Liver (tissue), 9 donors: ENCODE measurements around the gene ZCCHC4. TPM values are rescaled to one million over a fixed set of nuclear protein-coding genes. Genes with fewer than 3 reads are reported as not detected.

Experiments
- DNase-seq: peaks from one replicate; pipeline ENCODE4 v3.0.0-alpha.2; 2017; ENCODE audit warnings: low spot score
- H3K27ac ChIP-seq, 2 donors: one replicate each; pipeline ENCODE4 v1.7.0; 2013; ENCODE audit warnings: inconsistent platforms in 2 of 2, low read length in 2 of 2, control low read depth in 1 of 2, low read depth in 1 of 2, mild to moderate bottlenecking in 1 of 2
- H3K27me3 ChIP-seq, 4 donors: one replicate each; pipeline versions ENCODE4 v1.6.1 to v1.7.0; 2013; ENCODE audit warnings: low read length in 3 of 4, inconsistent platforms in 1 of 4, mild to moderate bottlenecking in 1 of 4, moderate library complexity in 1 of 4; ENCODE audit not compliant: control insufficient read depth in 4 of 4, insufficient read depth in 4 of 4
- H3K36me3 ChIP-seq, 4 donors: one replicate each; pipeline versions ENCODE4 v1.6.1 to v1.7.0; 2013; ENCODE audit warnings: low read length in 3 of 4, mild to moderate bottlenecking in 3 of 4, low read depth in 1 of 4, moderate library complexity in 1 of 4; ENCODE audit not compliant: control insufficient read depth in 4 of 4, insufficient read depth in 3 of 4
- H3K4me1 ChIP-seq, 4 donors: one replicate each; pipeline versions ENCODE4 v1.6.1 to v1.7.0; 2013; ENCODE audit warnings: low read length in 3 of 4, mild to moderate bottlenecking in 3 of 4, moderate library complexity in 1 of 4; ENCODE audit not compliant: control insufficient read depth in 4 of 4, insufficient read depth in 4 of 4
- H3K4me3 ChIP-seq, 3 donors: one replicate each; pipeline versions ENCODE4 v1.6.1 to v1.7.0; 2013; ENCODE audit warnings: low read length in 3 of 3, control low read depth in 1 of 3, low read depth in 1 of 3, mild to moderate bottlenecking in 1 of 3
- H3K9ac ChIP-seq, 2 donors: one replicate each; pipeline ENCODE4 v1.7.0; 2013; ENCODE audit warnings: low read length in 2 of 2, mild to moderate bottlenecking in 2 of 2, moderate library complexity in 2 of 2, control low read depth in 1 of 2, low read depth in 1 of 2
- H3K9me3 ChIP-seq, 4 donors: one replicate each; pipeline versions ENCODE4 v1.6.1 to v1.7.0; 2013; ENCODE audit warnings: low read length in 3 of 4; ENCODE audit not compliant: control insufficient read depth in 4 of 4
- ATF3 ChIP-seq: IDR thresholded peaks from 2 replicates; pipeline ENCODE4 v1.6.1; 2016; ENCODE audit warnings: antibody characterized with exemption
- CTCF ChIP-seq: fragments of 150-350 bp; IDR thresholded peaks from 2 replicates; pipeline ENCODE4 v1.5.1; 2017; ENCODE audit warnings: improper control_type of control experiment, low read depth, low read length; ENCODE audit not compliant: missing input control
- EGR1 ChIP-seq, 2 donors: IDR thresholded peaks; 2 replicates each; pipeline ENCODE4 v1.6.1; 2016 to 2018; ENCODE audit warnings: antibody characterized with exemption in 2 of 2, low read depth in 2 of 2
- FOXA1 ChIP-seq: IDR thresholded peaks from 2 replicates; pipeline ENCODE4 v1.6.1; 2016; ENCODE audit warnings: antibody characterized with exemption
- FOXA2 ChIP-seq: IDR thresholded peaks from 2 replicates; pipeline ENCODE4 v1.6.1; 2016; ENCODE audit warnings: antibody characterized with exemption
- GABPA ChIP-seq, 2 donors: IDR thresholded peaks in 1 of 2; conservative IDR thresholded peaks in 1 of 2; 2 replicates each; pipeline ENCODE4 v1.6.1; 2016; ENCODE audit warnings: antibody characterized with exemption in 2 of 2, mild to moderate bottlenecking in 1 of 2, moderate library complexity in 1 of 2
- HNF4A ChIP-seq, 2 donors: conservative IDR thresholded peaks; 2 replicates each; pipeline ENCODE4 v1.6.1; 2016; ENCODE audit warnings: antibody characterized with exemption in 2 of 2, mild to moderate bottlenecking in 2 of 2
- HNF4G ChIP-seq: IDR thresholded peaks from 2 replicates; pipeline ENCODE4 v1.6.1; 2016; ENCODE audit warnings: antibody characterized with exemption
- MAX ChIP-seq: IDR thresholded peaks from 2 replicates; pipeline ENCODE4 v1.6.1; 2016; ENCODE audit warnings: antibody characterized with exemption
- NR2F2 ChIP-seq: IDR thresholded peaks from 2 replicates; pipeline ENCODE4 v1.6.1; 2016; ENCODE audit warnings: antibody characterized with exemption
- RAD21 ChIP-seq, 2 donors: IDR thresholded peaks; 2 replicates each; pipeline ENCODE4 v1.6.1; 2016; ENCODE audit warnings: antibody characterized with exemption in 2 of 2, mild to moderate bottlenecking in 2 of 2
- REST ChIP-seq: IDR thresholded peaks from 2 replicates; pipeline ENCODE4 v1.6.1; 2016; ENCODE audit warnings: antibody characterized with exemption, mild to moderate bottlenecking
- RXRA ChIP-seq, 2 donors: IDR thresholded peaks; 2 replicates each; pipeline ENCODE4 v1.6.1; 2017 to 2018; ENCODE audit warnings: antibody characterized with exemption in 2 of 2, mild to moderate bottlenecking in 1 of 2
- SP1 ChIP-seq: IDR thresholded peaks from 2 replicates; pipeline ENCODE4 v1.6.1; 2018; ENCODE audit warnings: antibody characterized with exemption, mild to moderate bottlenecking
- TAF1 ChIP-seq: conservative IDR thresholded peaks from 2 replicates; pipeline ENCODE4 v1.6.1; 2016; ENCODE audit warnings: antibody characterized with exemption, mild to moderate bottlenecking
- YY1 ChIP-seq: IDR thresholded peaks from 2 replicates; pipeline ENCODE4 v1.6.1; 2016; ENCODE audit warnings: antibody characterized with exemption, mild to moderate bottlenecking
- ZBTB33 ChIP-seq: IDR thresholded peaks from 2 replicates; pipeline ENCODE4 v1.6.1; 2016; ENCODE audit warnings: antibody characterized with exemption
- WGBS: extraction: QIAGEN DNeasy Blood & Tissue Kit; methylation state at CpG from one replicate; pipeline ENCODE4 v1.1.7; 2013; 5-methylcytosine and 5-hydroxymethylcytosine counted together
- polyA plus RNA-seq, 2 donors: library from polyadenylated mRNA; stranded (reverse) in 1 of 2; unstranded in 1 of 2; fragments of 200-250 nt in 1 of 2; fragments of >200 nt in 1 of 2; fragmentation: Nextera tagmentation in 1 of 2; extraction: Ambion mirVana in 1 of 2; gene quantifications; one replicate each; pipeline versions ENCODE4 v1.2.1 to v1.2.3, GENCODE V29; 2013 to 2015
- total RNA-seq, 2 donors: library from RNA; depleted of rRNA; stranded (reverse); fragments of >200 nt; gene quantifications; one replicate each; pipeline ENCODE4 v1.2.3, GENCODE V29; 2014
- donor health status: healthy.
- donor health status: healthy.
- donor health status: healthy.
- donor health status: healthy.
- donor health status: healthy.

ZCCHC4 gene
- total and polyA plus RNA-seq, 4 donors = 2.1 to 7.4 (median 4.6) TPM

GRCh38 chr4:25291158-25291733 lies 21.3 kb upstream of the ZCCHC4 start:
- no peak overlapping the region for H3K4me3 ChIP-seq
- H3K27ac ChIP-seq = no peak overlapping the region
- TF ChIP-seq GABPA (IDR thresholded peaks at IDR 0.05 in 1 of 2, conservative IDR thresholded peaks at IDR 0.05 in 1 of 2) = no peak
- TF ChIP-seq SP1 = no peak
- TF ChIP-seq CTCF = no peak
- TF ChIP-seq TAF1 = no peak
- no peak for TF ChIP-seq RAD21 (IDR thresholded peaks at IDR 0.05)
- no peak for TF ChIP-seq NR2F2
- no peak for TF ChIP-seq FOXA2
- TF ChIP-seq YY1 = no peak
- TF ChIP-seq EGR1 (IDR thresholded peaks at IDR 0.05; ENCODE audit: low read depth in 2 of 2) = no peak
- TF ChIP-seq ATF3 = no peak
- TF ChIP-seq MAX = no peak
- no peak for TF ChIP-seq ZBTB33
- TF ChIP-seq FOXA1 = no peak
- no peak for TF ChIP-seq REST
- TF ChIP-seq HNF4A (conservative IDR thresholded peaks at IDR 0.05) = no peak
- TF ChIP-seq RXRA (IDR thresholded peaks at IDR 0.05) = no peak
- no peak for TF ChIP-seq HNF4G
- no peaks in the 10 kb centered on the region for H3K9me3 ChIP-seq
- H3K9ac ChIP-seq = no peak overlapping the region
- H3K4me1 ChIP-seq = no peaks in the 10 kb centered on the region
- DNase-seq = no peak
- H3K27me3 ChIP-seq = no peaks in the 10 kb centered on the region
- no peaks in the 10 kb centered on the region for H3K36me3 ChIP-seq
- WGBS = 82% methylated on average over 12 of the region's 12 CpGs
